Stimulated activated CD4-positive, alpha-beta T cell treated with anti-CD3 and anti-CD28 coated beads, Interleukin-15, amount 100 ng/mL, for 1 hour (primary cell): Measurements from ENCODE around the gene CLEC4M.
"Not testable (repeated sequence)": the region's sequence is repeated elsewhere in the genome, so short reads cannot be mapped to it uniquely, and the experiment has no call there.

Source experiments
- DNase-seq, 2 donors: peaks; one replicate each; pipeline ENCODE4 v3.0.0-alpha.2; 2020; ENCODE audit warnings: low read depth in 1 of 2, low spot score in 1 of 2

CLEC4M gene

DNA sequence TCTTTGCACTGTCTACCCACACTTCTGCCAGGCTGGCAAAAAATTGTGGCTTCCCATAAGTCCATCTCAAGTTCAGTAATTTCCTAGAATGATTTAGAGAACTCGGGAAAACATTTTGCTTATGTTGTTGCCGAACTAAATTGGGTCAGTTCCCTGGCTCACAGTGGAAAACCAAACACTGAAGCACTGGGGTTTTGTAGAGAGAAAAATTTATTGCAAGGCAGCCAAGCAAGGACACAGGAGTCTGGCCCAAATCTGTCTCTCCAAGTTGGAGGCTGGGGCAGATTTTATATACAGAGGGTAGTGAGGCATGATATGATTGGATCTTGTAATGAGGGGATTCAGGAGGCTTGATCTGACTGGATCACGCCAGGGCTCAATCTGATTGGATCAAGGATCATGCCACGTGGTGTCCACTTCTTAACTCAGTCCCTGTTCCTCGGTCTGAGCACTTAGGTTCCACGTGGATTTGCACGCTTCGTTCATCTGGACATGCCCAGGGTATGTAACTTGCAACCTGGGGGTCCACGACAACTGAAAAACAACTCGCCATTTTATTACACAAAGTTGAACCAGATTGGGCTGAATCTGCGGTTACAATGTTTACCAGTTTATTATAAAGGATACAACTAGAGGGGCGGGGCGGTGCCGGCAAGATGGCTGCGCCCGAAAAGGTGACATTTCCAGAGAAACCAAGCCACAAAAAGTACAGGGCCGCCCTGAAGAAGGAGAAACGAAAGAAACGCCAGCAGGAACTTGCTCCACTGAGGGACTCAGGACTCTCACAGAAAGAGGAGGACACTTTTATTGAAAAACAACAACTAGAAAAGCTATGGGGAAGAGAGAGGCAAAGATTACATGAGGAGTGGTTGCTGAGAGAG is 23.0 kb upstream of the CLEC4M start:
- DNase-seq: no peak

DNA sequence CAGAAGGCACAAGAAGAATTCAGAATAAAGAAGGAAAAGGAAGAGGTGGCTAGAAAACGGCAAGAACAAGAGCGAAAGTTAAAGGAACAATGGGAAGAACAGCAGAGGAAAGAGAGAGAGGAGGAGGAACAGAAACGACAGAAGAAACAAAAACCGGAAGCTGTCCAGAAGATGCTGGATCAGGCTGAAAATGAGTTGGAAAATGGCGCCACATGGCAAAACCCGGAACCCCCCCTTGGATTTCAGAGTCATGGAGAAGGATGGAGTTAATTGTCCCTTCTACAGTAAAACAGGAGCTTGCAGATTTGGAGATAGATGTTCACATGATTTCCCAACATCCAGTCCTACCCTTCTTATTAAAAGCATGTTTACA is 22.4 kb upstream of the CLEC4M start:
- DNase-seq: no peak

DNA sequence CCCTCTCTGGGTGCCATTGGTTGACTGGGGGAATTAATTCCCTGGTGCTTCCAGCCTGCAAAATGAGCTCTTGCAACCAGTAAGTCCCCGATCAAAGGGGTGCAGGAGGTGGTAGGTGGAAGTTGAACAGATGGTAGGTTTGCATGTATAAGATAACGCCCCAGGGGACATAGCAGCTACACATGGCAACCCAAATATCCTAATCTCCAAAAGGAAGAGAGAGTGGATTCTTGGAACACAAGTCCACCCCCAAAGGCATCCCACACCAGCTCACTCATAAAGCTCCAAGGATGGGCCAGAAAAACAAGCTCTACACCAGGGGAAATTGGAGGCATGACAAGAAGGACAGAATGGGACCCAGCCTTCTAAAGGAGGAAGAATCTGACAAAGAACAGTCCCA is 20.5 kb upstream of the CLEC4M start:
- DNase-seq: no peak

DNA sequence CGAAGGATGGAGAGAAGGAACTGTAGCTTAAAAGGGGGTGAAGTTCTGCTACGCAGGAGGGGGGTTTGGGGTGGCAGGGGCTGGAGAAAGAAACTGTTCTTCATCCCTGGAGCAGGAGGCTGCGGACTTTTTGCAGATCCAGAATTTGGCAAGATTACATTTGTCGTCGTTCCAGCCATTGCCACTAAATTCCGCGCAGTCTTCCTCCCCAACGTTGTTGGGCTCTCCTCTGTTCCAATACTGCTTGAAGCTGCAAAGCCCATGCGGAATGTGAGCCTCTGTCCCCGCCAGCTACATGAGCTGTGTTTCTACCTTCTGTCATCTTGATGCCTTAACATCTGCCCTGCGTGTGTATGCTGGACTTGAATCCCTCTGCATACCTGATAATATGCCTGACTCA is 20.1 kb upstream of the CLEC4M start:
- DNase-seq: no peak

DNA sequence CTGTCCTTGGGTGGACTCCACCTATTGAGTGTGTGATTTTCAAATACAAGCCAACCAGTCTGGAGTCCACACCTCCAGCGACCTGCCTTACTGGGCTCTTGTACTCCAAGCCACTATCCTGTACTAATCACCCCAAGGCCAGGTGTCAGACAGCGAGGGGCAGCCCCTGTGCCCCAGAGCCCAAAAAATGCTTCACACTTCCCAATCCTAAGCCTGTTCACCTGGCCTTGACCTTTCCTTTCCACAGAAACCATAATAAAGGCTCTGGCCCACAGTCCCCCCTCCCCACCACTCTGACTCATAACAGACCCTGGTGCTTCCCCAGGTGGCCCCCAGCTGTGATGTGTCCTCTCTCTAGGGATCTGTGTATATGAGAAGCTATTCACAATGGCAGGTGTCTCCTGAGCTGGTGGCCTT is 19.6 kb upstream of the CLEC4M start:
- no peak for DNase-seq

DNA sequence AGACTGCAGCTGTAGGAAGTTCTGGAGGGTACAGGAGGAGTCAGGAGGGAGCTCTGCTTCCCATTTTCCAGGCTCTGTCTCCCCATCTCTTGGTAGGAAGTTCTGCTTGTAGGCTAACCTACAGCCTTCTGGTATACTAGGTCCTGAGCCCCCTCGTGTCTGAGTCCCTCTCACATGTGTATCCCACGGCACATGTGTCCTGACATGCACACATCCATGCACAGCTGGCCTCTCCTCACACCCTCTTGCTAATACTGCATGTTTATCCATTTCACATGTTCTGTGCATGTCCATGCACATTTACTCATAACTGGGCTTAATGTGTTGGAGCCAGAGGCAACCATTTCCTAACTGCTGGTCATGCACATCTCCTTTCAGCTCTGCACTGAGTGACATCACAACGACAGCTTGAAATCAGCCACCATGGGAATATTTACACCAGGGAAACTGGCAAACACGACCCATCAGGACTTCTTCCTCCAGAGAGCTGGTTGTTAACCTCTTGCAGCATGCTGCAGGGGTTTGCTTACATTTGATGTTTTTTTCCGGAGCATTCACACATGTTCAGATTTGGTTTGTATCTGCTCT is 18.8 kb upstream of the CLEC4M start:
- DNase-seq: no peak

DNA sequence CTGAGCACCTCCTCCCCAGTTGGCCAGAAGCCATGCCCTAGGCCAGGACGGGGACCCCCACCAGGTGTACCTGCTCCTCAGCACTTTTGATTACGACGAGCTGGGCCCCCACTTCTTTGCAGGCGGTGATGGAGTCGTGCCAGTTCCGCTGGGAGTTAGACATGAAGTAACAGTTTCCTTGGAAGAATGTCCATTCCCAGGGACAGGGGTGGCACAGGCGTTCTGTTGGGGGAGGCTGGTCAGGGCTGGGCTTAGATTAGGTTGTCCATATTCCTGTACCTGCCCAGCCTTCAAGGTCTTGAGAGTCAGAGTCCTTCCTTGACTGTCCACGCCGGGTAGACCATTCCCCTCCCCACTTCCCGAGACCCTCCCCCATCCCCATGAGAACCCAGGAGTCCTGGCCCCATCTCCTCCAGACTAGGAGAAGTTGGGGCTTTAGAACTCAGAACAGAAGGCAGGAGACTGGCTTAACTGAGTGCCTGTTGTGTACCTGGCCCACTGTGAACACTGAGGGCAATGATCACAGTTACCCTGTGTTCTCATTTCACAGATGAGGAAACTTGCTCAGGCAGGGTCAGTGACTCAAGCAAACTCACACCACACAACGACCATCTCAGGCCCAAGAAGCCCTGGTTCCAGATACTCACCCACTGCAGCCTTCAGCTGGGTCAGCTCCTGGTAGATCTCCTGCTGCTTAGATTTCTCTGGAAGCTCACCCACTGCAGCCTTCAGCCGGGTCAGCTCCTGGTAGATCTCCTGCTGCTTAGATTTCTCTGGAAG is 18.0 kb upstream of the CLEC4M start:
- DNase-seq: no peak

DNA sequence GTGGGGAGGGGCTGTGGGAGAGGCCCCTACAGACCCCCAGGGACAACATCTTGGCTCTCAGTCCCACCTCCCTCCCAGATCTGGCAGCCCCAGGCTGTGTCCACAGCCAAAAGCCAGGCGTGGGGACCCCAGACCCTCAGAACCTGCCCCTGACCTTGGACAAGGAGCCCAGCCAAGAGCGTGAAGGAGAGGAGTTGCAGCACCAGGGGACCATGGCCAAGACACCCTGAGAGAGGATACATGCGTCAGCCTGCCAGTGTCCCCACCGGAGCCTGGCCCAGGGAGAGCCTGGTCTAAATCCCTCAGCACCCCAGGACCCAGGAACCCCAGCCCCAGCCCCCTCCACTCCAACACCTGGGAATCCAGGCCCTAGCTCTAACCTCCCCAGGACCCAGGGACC is 16.7 kb upstream of the CLEC4M start:
- not testable (repeated sequence) for DNase-seq

DNA sequence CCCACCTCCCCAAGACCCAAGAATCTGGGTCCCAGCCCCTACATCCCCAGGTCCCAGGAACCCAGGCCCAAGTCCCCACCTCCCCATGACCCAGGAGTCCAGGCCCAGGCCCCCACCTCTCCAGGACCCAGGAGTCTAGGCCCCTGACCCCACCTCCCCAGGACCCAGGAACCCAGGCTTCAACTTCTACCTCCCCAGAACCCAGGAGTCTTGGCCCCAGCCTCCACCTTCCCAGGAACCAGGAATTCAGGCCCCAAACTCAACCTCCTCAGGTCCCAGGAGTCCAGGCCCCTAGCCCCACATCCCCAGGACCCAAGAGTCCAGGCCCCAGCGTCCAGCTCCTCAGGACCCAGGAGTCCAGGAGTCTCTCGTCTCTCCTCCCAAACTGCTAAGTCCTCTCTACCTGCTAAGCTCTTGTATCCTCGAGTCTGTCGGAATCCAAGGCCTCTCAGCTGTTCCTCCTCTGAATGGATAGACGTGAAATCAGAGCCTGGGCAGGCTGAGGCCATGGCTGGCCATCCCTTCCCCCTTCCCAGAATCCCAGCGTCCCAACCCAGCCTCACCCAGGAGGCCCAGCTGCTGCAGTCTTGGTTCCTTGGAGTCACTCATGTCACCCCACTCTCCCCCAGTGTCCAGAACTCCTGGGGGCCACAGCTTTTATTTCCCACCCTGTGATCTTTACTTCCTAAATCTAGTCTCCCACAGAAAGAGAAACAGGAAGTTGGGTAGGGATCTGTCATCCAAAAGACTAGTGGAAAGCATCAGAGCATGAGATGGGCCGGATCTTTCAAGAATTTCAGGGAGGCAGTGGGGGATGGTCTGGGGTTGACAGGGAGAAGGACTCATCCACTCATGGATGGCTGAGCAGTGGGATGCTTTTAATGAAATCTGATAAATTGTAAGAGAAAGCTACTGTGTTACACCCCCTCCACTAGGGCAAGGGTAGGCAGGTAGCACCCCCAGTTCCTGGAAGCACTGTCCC is 15.8 kb upstream of the CLEC4M start, which contains the start of gene CD209:
Gene CD209, minus strand, starts transcription at position 632 of the 982 bp plus-strand sequence. Its CDS starts 23 bp downstream, at position 609.
- no peak for DNase-seq

DNA sequence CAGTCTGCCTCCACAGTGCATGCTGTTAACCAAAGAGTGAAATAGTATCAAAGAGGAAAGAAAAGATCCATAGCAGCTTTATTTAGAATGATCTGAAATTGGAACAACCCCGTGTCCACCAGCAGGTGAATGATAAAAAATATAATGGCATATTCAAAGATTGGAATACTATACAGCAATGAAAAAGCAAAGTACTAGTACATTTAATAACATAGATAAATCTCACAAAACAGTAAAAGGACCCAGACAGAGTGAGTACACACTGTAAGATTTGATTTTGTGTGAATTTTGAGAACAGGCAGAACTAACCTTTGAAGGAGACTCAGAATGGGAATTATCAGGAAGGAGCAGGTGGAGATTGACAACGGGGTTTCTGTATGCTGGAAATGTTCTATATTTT is 14.9 kb upstream of the CLEC4M start:
- no peak for DNase-seq

DNA sequence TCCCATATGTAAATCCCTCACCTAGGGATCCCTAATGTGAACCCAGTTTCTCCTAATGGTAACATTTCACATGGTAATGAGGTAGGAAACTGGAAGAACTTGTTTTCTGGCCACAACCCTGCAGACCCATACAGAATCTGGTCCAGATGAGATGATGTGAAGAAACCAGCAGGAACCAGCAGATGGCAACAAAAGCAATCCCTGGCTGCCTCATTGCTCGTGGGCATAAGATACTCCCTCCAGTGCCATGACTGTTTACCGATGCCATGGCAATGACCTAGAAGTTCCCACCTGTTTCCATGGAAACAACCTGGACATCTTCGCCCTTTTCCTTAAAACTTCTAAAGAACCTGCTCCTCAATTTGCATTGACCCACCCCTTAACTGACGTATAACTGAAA is 14.3 kb upstream of the CLEC4M start:
- no peak for DNase-seq

DNA sequence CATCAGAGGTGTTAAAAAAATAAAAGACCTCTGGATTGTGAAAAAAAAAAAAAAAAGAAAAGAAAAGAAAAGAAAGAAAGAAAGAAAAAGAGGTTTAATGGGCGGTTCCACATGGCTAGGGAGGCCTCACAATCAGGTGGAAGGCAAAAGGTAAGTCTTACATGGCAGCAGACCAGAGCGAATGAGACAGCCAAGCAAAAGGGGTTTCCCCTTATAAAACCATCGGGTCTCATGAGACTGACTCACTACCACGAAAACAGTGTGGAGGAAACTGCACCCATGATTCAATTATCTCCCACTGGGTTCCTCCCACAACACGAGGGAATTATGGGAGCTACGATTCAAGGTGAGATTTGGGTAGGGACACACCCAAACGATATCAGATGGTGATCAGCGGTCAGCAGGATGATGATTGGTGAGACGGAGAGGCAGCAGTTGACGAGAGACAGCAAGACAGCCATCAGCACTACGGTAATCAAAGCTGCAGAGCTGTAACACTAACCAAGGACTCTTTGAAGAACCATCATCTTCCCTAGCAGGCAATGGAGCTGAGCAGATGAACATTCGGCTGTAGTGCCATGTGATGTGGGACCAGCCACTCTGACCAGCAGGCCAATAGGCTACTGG is 11.8 kb upstream of the CLEC4M start:
- no peak for DNase-seq

DNA sequence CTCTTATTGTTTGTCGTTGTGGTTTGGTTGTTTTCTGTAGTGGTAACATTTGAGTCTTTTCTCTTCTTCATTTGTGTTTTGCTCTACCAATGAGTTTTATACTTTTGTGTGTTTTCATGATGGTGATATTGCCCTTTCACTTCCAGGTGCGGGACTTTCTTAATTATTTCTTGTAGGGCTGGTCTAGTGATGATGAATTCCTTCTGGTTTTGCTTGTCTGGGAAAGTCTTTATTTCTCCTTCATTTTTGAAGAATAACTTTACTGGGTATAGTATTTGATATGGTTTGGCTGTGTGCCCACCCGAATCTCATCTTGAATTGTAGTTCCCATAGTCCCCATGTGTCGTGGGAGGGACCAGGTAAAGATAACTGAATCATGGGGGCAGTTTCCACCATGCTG is 6.8 kb upstream of the CLEC4M start:
- no peak for DNase-seq

DNA sequence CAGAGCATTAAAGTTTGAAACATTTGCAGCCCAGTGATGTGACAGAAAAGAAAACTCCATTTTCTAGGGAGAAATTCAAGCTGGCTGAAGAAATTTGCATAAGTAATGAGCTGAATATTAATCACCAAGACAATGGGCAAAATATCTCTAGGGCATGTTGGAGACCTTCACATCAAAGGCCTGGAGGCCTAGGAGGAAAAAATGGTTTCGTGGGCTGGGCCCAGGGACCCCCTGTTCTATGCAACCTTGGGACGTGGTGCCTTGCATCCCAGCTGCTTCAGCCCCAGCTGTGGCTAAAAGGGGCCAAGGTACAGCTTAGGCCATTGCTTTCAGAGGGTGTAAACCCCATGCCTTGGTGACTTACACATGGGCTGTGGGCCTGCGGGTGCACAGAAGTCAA is 5.7 kb upstream of the CLEC4M start:
- no peak for DNase-seq

DNA sequence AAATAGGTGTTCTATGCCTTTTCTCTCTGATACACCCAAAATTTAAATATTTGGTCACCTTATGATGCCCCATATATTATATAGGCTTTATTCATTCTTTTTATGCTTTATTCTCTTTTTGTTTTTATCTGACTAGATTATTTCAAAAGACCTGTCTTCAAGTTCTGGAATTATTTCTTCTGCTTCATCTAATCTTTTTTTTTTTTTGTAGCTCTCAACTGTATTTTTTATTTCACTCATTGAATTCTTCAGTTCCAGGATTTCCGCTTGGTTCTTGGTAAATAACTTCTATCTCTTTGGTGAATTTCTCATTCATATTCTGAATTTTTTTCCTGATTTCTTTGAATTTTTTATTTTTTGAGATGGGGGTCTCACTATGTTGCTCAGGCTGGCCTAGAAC is 3.9 kb upstream of the CLEC4M start:
- DNase-seq: no peak

DNA sequence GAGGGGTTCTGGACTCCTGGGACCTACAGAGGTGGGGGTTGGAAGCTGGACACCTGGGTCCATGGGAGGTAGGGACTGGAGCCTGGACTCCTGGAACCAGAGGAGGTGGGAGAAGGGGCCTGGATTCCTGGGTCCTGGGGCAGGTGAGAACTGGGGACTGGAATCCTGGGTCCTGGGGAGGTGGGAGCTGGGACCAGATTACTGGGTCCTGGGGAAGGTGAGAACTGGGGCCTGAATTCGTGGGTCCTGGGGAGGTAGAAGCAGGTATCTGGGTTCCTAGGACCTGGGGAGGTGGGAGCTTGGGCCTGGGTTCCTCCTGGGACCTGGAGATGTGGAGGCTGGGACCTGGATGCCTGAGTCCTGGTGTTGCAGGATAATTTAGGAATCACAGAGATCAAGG is 653 bp downstream of the CLEC4M start:
- DNase-seq: no peak

DNA sequence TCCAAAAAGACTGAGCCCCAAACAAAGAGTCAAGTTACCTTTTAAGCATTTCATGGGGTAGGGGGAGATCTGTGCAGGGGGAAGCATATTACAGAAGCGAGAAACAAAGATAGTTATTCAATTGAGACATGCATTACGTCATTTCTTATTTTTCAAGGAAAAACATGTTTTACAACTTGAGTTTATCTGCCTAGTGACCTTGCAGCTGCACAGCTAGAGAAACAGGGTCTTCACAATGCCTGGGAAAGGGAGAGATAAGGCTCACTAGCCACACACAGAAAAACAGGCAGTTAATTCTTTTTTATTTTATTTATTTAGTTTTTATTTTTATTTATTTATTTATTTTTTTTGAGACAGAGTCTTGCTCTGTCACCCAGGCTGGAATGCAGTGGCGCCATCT is 1.1 kb downstream of the CLEC4M start:
- not testable (repeated sequence) for DNase-seq

DNA sequence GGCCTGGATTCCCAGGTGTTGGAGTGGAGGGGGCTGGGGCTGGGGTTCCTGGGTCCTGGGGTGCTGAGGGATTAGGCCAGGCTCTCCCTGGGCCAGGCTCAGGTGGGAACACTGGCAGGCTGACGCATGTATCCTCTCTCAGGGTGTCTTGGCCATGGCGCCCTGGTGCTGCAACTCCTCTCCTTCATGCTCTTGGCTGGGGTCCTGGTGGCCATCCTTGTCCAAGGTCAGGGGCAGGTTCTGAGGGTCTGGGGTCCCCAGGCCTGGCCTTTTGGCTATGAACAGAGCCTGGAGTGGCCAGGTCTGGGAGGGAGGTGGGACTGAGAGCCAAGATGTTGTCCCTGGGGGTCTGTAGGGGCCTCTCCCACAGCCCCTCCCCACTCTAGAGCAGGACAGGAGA is 2.0 kb downstream of the CLEC4M start:
- DNase-seq: not testable (repeated sequence)

DNA sequence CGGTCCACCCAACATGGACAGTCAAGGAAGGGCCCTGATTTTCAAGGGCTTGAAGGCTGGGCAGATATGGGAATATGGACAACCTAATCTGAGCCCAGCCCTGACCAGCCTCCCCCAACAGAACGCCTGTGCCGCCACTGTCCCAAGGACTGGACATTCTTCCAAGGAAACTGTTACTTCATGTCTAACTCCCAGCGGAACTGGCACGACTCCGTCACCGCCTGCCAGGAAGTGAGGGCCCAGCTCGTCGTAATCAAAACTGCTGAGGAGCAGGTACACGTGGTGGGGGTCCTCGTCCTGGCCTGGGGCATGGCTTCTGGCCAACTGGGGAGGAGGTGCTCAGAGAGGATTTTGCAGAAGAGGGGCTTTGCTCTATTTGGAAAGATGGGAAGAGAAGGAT is 3.5 kb downstream of the CLEC4M start:
- DNase-seq: no peak

DNA sequence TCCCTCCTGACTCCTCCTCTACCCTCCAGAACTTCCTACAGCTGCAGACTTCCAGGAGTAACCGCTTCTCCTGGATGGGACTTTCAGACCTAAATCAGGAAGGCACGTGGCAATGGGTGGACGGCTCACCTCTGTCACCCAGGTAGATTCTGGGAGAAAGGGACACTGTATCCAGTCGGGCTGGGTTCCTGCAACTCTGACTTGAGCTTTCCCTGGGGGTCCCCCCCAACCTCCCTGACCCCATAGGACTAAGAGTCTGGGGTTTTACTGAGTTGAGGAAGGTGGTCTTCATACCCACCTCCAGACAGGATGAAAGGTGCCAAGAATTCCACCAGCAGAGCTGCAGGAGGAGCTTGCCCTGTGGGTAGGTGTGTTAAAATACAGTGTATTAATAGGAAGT is 4.4 kb downstream of the CLEC4M start:
- no peak for DNase-seq
